MG63 (cell line): Measurements from ENCODE around the gene ASTL. TPM values are rescaled to one million over a fixed set of nuclear protein-coding genes. Genes with fewer than 3 reads are reported as not detected.
"Not testable (repeated sequence)": the region's sequence is repeated elsewhere in the genome, so short reads cannot be mapped to it uniquely, and the experiment has no call there.

Experiments
- DNase-seq: peaks from one replicate; pipeline ENCODE4 v3.0.0-alpha.2; 2020
- H3K27me3 ChIP-seq: fragments of 250-450 bp; sonication (Bioruptor Pico); 2 replicates; pipeline ENCODE4 v1.5.1; 2020; ENCODE audit warnings: mild to moderate bottlenecking, moderate library complexity
- H3K36me3 ChIP-seq: fragments of 250-450 bp; sonication (Bioruptor Pico); 2 replicates; pipeline ENCODE4 v1.5.1; 2020; ENCODE audit warnings: mild to moderate bottlenecking, moderate library complexity
- H3K4me3 ChIP-seq: fragments of 250-450 bp; sonication (Bioruptor Pico); 2 replicates; pipeline ENCODE4 v1.5.1; 2020; ENCODE audit warnings: mild to moderate bottlenecking, moderate library complexity
- H3K9me3 ChIP-seq: fragments of 250-450 bp; sonication (Bioruptor Pico); 2 replicates; pipeline ENCODE4 v1.5.1; 2020; ENCODE audit warnings: mild to moderate bottlenecking, moderate library complexity
- total RNA-seq: library from RNA; depleted of rRNA; stranded (reverse); fragments of >200 nt; shearing (Covaris generic); gene quantifications from 2 replicates; pipeline ENCODE4 v1.2.3, GENCODE V29; 2014; ENCODE audit warnings: low replicate concordance

ASTL gene
- total RNA-seq, 1 experiment from 2014 or later, result not detected

GRCh38 chr2:96163768-96164429 lies 25.6 kb upstream of the ASTL start:
- no peak overlapping the region for H3K4me3 ChIP-seq
- DNase-seq, result no peak
- no peaks in the 10 kb centered on the region for H3K27me3 ChIP-seq
- no peaks in the 10 kb centered on the region for H3K36me3 ChIP-seq
- H3K9me3 ChIP-seq, result no peaks in the 10 kb centered on the region

- Histone ChIP-seq H3K9me3 (no peaks in the 10 kb centered on the region), H3K27me3 (no peaks in the 10 kb centered on the region), H3K4me3 (no peak overlapping the region), H3K36me3 (no peaks in the 10 kb centered on the region)
- DNase-seq, result no peak
Observed at GRCh38 chr2:96163415-96163767, 25.1 kb upstream of the ASTL start.

- no peak for DNase-seq
- Histone ChIP-seq H3K36me3 (no peaks in the 10 kb centered on the region), H3K27me3 (no peaks in the 10 kb centered on the region), H3K9me3 (no peaks in the 10 kb centered on the region), H3K4me3 (no peak overlapping the region)
Observed at GRCh38 chr2:96161898-96162297, 23.6 kb upstream of the ASTL start.

GRCh38 chr2:96160366-96160765 lies 22.1 kb upstream of the ASTL start:
- not testable (repeated sequence) for H3K36me3 ChIP-seq, H3K27me3 ChIP-seq, DNase-seq, H3K9me3 ChIP-seq, H3K4me3 ChIP-seq

GRCh38 chr2:96159084-96159830 lies 21.0 kb upstream of the ASTL start:
- H3K27me3 ChIP-seq, result no peaks in the 10 kb centered on the region
- H3K9me3 ChIP-seq, result no peaks in the 10 kb centered on the region
- DNase-seq, result no peak
- H3K36me3 ChIP-seq, result no peaks in the 10 kb centered on the region
- H3K4me3 ChIP-seq, result no peak overlapping the region

- DNase-seq, result no peak
- no peaks in the 10 kb centered on the region for H3K27me3 ChIP-seq
Observed at GRCh38 chr2:96158554-96158940, 20.2 kb upstream of the ASTL start.

GRCh38 chr2:96157649-96158553 lies 19.6 kb upstream of the ASTL start:
- Histone ChIP-seq H3K27me3 (no peaks in the 10 kb centered on the region), H3K9me3 (no peaks in the 10 kb centered on the region), H3K4me3 (no peak overlapping the region), H3K36me3 (no peaks in the 10 kb centered on the region)
- no peak for DNase-seq

More at GRCh38 chr2:96158554-96158940, 20.2 kb upstream of the ASTL start:
- Histone ChIP-seq H3K36me3 (no peaks in the 10 kb centered on the region), H3K9me3 (no peaks in the 10 kb centered on the region), H3K4me3 (no peak overlapping the region)

GRCh38 chr2:96156926-96157648 lies 18.8 kb upstream of the ASTL start:
- Histone ChIP-seq H3K36me3 (no peaks in the 10 kb centered on the region), H3K4me3 (no peak overlapping the region), H3K27me3 (no peaks in the 10 kb centered on the region), H3K9me3 (no peaks in the 10 kb centered on the region)
- DNase-seq, result no peak

GRCh38 chr2:96156011-96156820 lies 17.9 kb upstream of the ASTL start:
- H3K27me3 ChIP-seq, result no peaks in the 10 kb centered on the region
- H3K9me3 ChIP-seq, result no peaks in the 10 kb centered on the region
- no peak for DNase-seq
- H3K4me3 ChIP-seq, result no peak overlapping the region
- no peaks in the 10 kb centered on the region for H3K36me3 ChIP-seq

- H3K9me3 ChIP-seq, result no peaks in the 10 kb centered on the region
- no peak overlapping the region for H3K4me3 ChIP-seq
- no peaks in the 10 kb centered on the region for H3K36me3 ChIP-seq
- H3K27me3 ChIP-seq, result no peaks in the 10 kb centered on the region
- no peak for DNase-seq
Observed at GRCh38 chr2:96154506-96155380, 16.4 kb upstream of the ASTL start.

- H3K4me3 ChIP-seq, result no peak overlapping the region
- no peaks in the 10 kb centered on the region for H3K27me3 ChIP-seq
- H3K36me3 ChIP-seq, result no peaks in the 10 kb centered on the region
- no peaks in the 10 kb centered on the region for H3K9me3 ChIP-seq
- DNase-seq, result no peak
Observed at GRCh38 chr2:96153991-96154431, 15.7 kb upstream of the ASTL start.

GRCh38 chr2:96153291-96153713 lies 15.0 kb upstream of the ASTL start:
- H3K9me3 ChIP-seq, result no peaks in the 10 kb centered on the region
- H3K27me3 ChIP-seq, result no peaks in the 10 kb centered on the region
- no peak overlapping the region for H3K4me3 ChIP-seq
- no peak for DNase-seq
- no peaks in the 10 kb centered on the region for H3K36me3 ChIP-seq

- no peak overlapping the region for H3K4me3 ChIP-seq
- H3K9me3 ChIP-seq, result no peaks in the 10 kb centered on the region
- H3K27me3 ChIP-seq, result no peaks in the 10 kb centered on the region
- no peaks in the 10 kb centered on the region for H3K36me3 ChIP-seq
- DNase-seq, result no peak
Observed at GRCh38 chr2:96152304-96153161, 14.2 kb upstream of the ASTL start.

GRCh38 chr2:96151595-96152303 lies 13.4 kb upstream of the ASTL start:
- no peaks in the 10 kb centered on the region for H3K27me3 ChIP-seq
- H3K9me3 ChIP-seq, result no peaks in the 10 kb centered on the region
- DNase-seq, result no peak
- H3K4me3 ChIP-seq, result no peak overlapping the region
- no peaks in the 10 kb centered on the region for H3K36me3 ChIP-seq
